ENCODE data around the gene NOTCH3. TPM values are rescaled to one million over a fixed set of nuclear protein-coding genes. Genes with fewer than 3 reads are reported as not detected.

NOTCH3 gene
- total RNA-seq, 1 donor, result 51.8 TPM

- Histone ChIP-seq H3K27me3 (ENCODE audit: insufficient read depth, low read length) (peaks cover 4% of the 10 kb centered on the region), H3K36me3 (ENCODE audit: insufficient read depth, low read length) (no peaks in the 10 kb centered on the region), H4K20me1 (ENCODE audit: insufficient read depth, low read length) (no peaks in the 10 kb centered on the region), H3K27ac (ENCODE audit: low read depth, low read length) (no peak overlapping the region), H2AFZ (ENCODE audit: low read length) (no peak overlapping the region), H3K79me2 (ENCODE audit: insufficient read depth, low read length) (no peaks in the 10 kb centered on the region), H3K9me3 (ENCODE audit: low read depth, low read length) (no peaks in the 10 kb centered on the region), H3K4me1 (ENCODE audit: insufficient read depth, low read length) (peaks cover 3% of the 10 kb centered on the region), H3K4me3 (ENCODE audit: insufficient read depth, low read length) (no peak overlapping the region), H3K4me2 (ENCODE audit: insufficient read depth, low read length) (no peak overlapping the region)
- no peak for TF ChIP-seq CTCF (IDR thresholded peaks at IDR 0.05; ENCODE audit: extremely low read depth, low read depth, low read length)
- no peak for DNase-seq (ENCODE audit: insufficient read length, low spot score, missing footprints)
These were observed 51.1 kb downstream of the NOTCH3 start for GRCh38 chr19:15149737-15150136.

- H2AFZ ChIP-seq (ENCODE audit: low read length), result no peak overlapping the region
- no peaks in the 10 kb centered on the region for H3K79me2 ChIP-seq (ENCODE audit: insufficient read depth, low read length)
- no peak for DNase-seq (ENCODE audit: insufficient read length, low spot score, missing footprints)
- peaks cover 4% of the 10 kb centered on the region for H3K27me3 ChIP-seq (ENCODE audit: insufficient read depth, low read length)
- H3K36me3 ChIP-seq (ENCODE audit: insufficient read depth, low read length), result no peaks in the 10 kb centered on the region
- no peaks in the 10 kb centered on the region for H3K4me1 ChIP-seq (ENCODE audit: insufficient read depth, low read length)
- TF ChIP-seq CTCF (IDR thresholded peaks at IDR 0.05; ENCODE audit: extremely low read depth, low read depth, low read length), result no peak
- H3K4me3 ChIP-seq (ENCODE audit: insufficient read depth, low read length), result no peak overlapping the region
- H3K4me2 ChIP-seq (ENCODE audit: insufficient read depth, low read length), result no peak overlapping the region
- H4K20me1 ChIP-seq (ENCODE audit: insufficient read depth, low read length), result no peaks in the 10 kb centered on the region
- no peak overlapping the region for H3K27ac ChIP-seq (ENCODE audit: low read depth, low read length)
- no peaks in the 10 kb centered on the region for H3K9me3 ChIP-seq (ENCODE audit: low read depth, low read length)
These were observed 53.7 kb downstream of the NOTCH3 start for GRCh38 chr19:15147090-15147489.

- no peaks in the 10 kb centered on the region for H3K4me1 ChIP-seq (ENCODE audit: insufficient read depth, low read length)
- no peak overlapping the region for H3K4me2 ChIP-seq (ENCODE audit: insufficient read depth, low read length)
- no peaks in the 10 kb centered on the region for H3K36me3 ChIP-seq (ENCODE audit: insufficient read depth, low read length)
- no peak overlapping the region for H3K27ac ChIP-seq (ENCODE audit: low read depth, low read length)
- DNase-seq (ENCODE audit: insufficient read length, low spot score, missing footprints), result no peak
- no peak overlapping the region for H2AFZ ChIP-seq (ENCODE audit: low read length)
- TF ChIP-seq CTCF (IDR thresholded peaks at IDR 0.05; ENCODE audit: extremely low read depth, low read depth, low read length), result no peak
- H3K79me2 ChIP-seq (ENCODE audit: insufficient read depth, low read length), result no peaks in the 10 kb centered on the region
- no peaks in the 10 kb centered on the region for H3K9me3 ChIP-seq (ENCODE audit: low read depth, low read length)
- no peaks in the 10 kb centered on the region for H4K20me1 ChIP-seq (ENCODE audit: insufficient read depth, low read length)
- no peak overlapping the region for H3K4me3 ChIP-seq (ENCODE audit: insufficient read depth, low read length)
- H3K27me3 ChIP-seq (ENCODE audit: insufficient read depth, low read length), result peaks cover 4% of the 10 kb centered on the region
These were observed 56.6 kb downstream of the NOTCH3 start for GRCh38 chr19:15144046-15144646.

- Histone ChIP-seq H3K79me2 (ENCODE audit: insufficient read depth, low read length) (no peaks in the 10 kb centered on the region), H3K27me3 (ENCODE audit: insufficient read depth, low read length) (no peaks in the 10 kb centered on the region), H3K4me3 (ENCODE audit: insufficient read depth, low read length) (no peak overlapping the region), H3K36me3 (ENCODE audit: insufficient read depth, low read length) (no peaks in the 10 kb centered on the region), H3K9me3 (ENCODE audit: low read depth, low read length) (no peaks in the 10 kb centered on the region), H3K27ac (ENCODE audit: low read depth, low read length) (no peak overlapping the region), H2AFZ (ENCODE audit: low read length) (no peak overlapping the region), H3K4me1 (ENCODE audit: insufficient read depth, low read length) (peaks cover 5% of the 10 kb centered on the region), H3K4me2 (ENCODE audit: insufficient read depth, low read length) (no peak overlapping the region), H4K20me1 (ENCODE audit: insufficient read depth, low read length) (no peaks in the 10 kb centered on the region)
- no peak for TF ChIP-seq CTCF (IDR thresholded peaks at IDR 0.05; ENCODE audit: extremely low read depth, low read depth, low read length)
- DNase-seq (ENCODE audit: insufficient read length, low spot score, missing footprints), result no peak
These were observed 58.5 kb downstream of the NOTCH3 start for GRCh38 chr19:15142313-15142712.

Data from osteoblast (primary cell).